ENCODE measurements around the gene PCDH9.

- no peak for TF ChIP-seq CTCF (IDR thresholded peaks at IDR 0.05)
- no peak for TF ChIP-seq REST (IDR thresholded peaks at IDR 0.05; ENCODE audit: insufficient read depth in 1 of 2, low read depth in 2 of 2, low read length in 1 of 2)
- TF ChIP-seq POLR2AphosphoS5 (IDR thresholded peaks at IDR 0.05; ENCODE audit: low read depth, low read length), result no peak
- no peak for TF ChIP-seq TCF7L2 (IDR thresholded peaks at IDR 0.05; ENCODE audit: low read depth, low read length)
Measured at GRCh38 chr13:66400292-66400691, 829.8 kb downstream of the PCDH9 start.
